Naive thymus-derived CD4-positive, alpha-beta T cell (primary cell): Measurements from ENCODE around the gene PTPRN2. TPM values are rescaled to one million over a fixed set of nuclear protein-coding genes. Genes with fewer than 3 reads are reported as not detected.
A peak's percentile ranks its signal among the peaks of the same experiment; 100 is the strongest.
"Not testable (repeated sequence)": the region's sequence is repeated elsewhere in the genome, so short reads cannot be mapped to it uniquely, and the experiment has no call there.

Experiments used
- ATAC-seq: fragments of 150-1000 bp; cut with Tn5 transposase; 2 replicates; pipeline ENCODE4 v1.10.0; 2021; ENCODE audit warnings: mild to moderate bottlenecking, moderate library complexity
- CTCF ChIA-PET: fragments of 350-600 bp; sonication (Branson Sonifier 250); formaldehyde crosslinking; loops from one replicate; lab custom pipeline; 2021; ENCODE audit warnings: antibody characterized with exemption; lab: Charles Lee
- POLR2A ChIA-PET: fragments of 350-600 bp; sonication (Branson Sonifier 250); formaldehyde crosslinking; loops from one replicate; lab custom pipeline; 2021; ENCODE audit warnings: antibody characterized with exemption, inconsistent platforms; lab: Charles Lee
- DNase-seq, 9 donors: peaks; one replicate each; pipeline versions ENCODE4 v3.0.0 to v3.0.0-alpha.2; 2020 to 2022; ENCODE audit warnings: mixed read lengths in 1 of 9
- H3K27ac ChIP-seq: one replicate; pipeline ENCODE4 v1.7.0; 2013; ENCODE audit warnings: mild to moderate bottlenecking, low read depth, low read length, moderate library complexity
- H3K27me3 ChIP-seq, 2 donors: one replicate each; pipeline ENCODE4 v1.7.0; 2013; ENCODE audit warnings: low read length in 2 of 2, mild to moderate bottlenecking in 2 of 2, moderate library complexity in 2 of 2; ENCODE audit not compliant: control insufficient read depth in 2 of 2, insufficient read depth in 2 of 2
- H3K36me3 ChIP-seq, 3 experiments: 1 replicate in 2 of 3; 2 replicates in 1 of 3; pipeline ENCODE4 v1.7.0; 2013; ENCODE audit warnings: low read length in 3 of 3, mild to moderate bottlenecking in 3 of 3, moderate library complexity in 1 of 3; ENCODE audit not compliant: insufficient read depth in 3 of 3, control insufficient read depth in 2 of 3
- H3K4me1 ChIP-seq, 2 donors: one replicate each; pipeline ENCODE4 v1.7.0; 2013; ENCODE audit warnings: low read length in 2 of 2, mild to moderate bottlenecking in 2 of 2, moderate library complexity in 1 of 2; ENCODE audit not compliant: control insufficient read depth in 2 of 2, insufficient read depth in 2 of 2
- H3K4me3 ChIP-seq: 2 replicates; pipeline ENCODE4 v1.7.0; 2013; ENCODE audit warnings: mild to moderate bottlenecking, low read length
- H3K9me3 ChIP-seq, 3 experiments: 1 replicate in 2 of 3; 2 replicates in 1 of 3; pipeline ENCODE4 v1.7.0; 2013; ENCODE audit warnings: low read length in 3 of 3; ENCODE audit not compliant: control insufficient read depth in 2 of 3
- H3K27ac Mint-ChIP-seq, 9 donors: one replicate each; pipeline ENCODE4 v1.8.0; 2020 to 2022; ENCODE audit warnings: mixed read lengths in 9 of 9, mild to moderate bottlenecking in 8 of 9, moderate library complexity in 5 of 9, inconsistent platforms in 2 of 9
- H3K27me3 Mint-ChIP-seq, 5 donors: one replicate each; pipeline ENCODE4 v1.8.0; 2021 to 2022; ENCODE audit warnings: mixed read lengths in 5 of 5, mild to moderate bottlenecking in 1 of 5
- H3K36me3 Mint-ChIP-seq, 5 donors: one replicate each; pipeline ENCODE4 v1.8.0; 2020 to 2022; ENCODE audit warnings: mixed read lengths in 5 of 5, mild to moderate bottlenecking in 3 of 5, inconsistent platforms in 1 of 5
- H3K4me1 Mint-ChIP-seq, 7 donors: one replicate each; pipeline ENCODE4 v1.8.0; 2020 to 2022; ENCODE audit warnings: mixed read lengths in 7 of 7, mild to moderate bottlenecking in 3 of 7, inconsistent platforms in 1 of 7
- H3K4me3 Mint-ChIP-seq, 10 donors: one replicate each; pipeline ENCODE4 v1.8.0; 2020 to 2022; ENCODE audit warnings: mild to moderate bottlenecking in 10 of 10, mixed read lengths in 10 of 10, moderate library complexity in 6 of 10, inconsistent platforms in 2 of 10
- H3K9me3 Mint-ChIP-seq, 11 donors: one replicate each; pipeline ENCODE4 v1.8.0; 2020 to 2022; ENCODE audit warnings: mixed read lengths in 11 of 11, mild to moderate bottlenecking in 4 of 11, inconsistent platforms in 1 of 11, moderate library complexity in 1 of 11
- intact Hi-C, 2 donors: fragments of 100-400 bp; cut with micrococcal nuclease; formaldehyde crosslinking; loops; one replicate each; pipeline ENCODE4 v1.15.1; 2023
- polyA plus RNA-seq, 2 donors: library from polyadenylated mRNA; unstranded; fragments of 300-500 nt; fragmentation: Illumina TruSeq; gene quantifications; one replicate each; pipeline ENCODE4 v1.2.3, GENCODE V29; 2021
- total RNA-seq, 6 experiments: library from RNA in 5 of 6; stranded (reverse) in 5 of 6; gene quantifications; 1 replicate in 5 of 6; 2 replicates in 1 of 6; pipeline ENCODE4 v1.2.3 and lab custom pipeline; 2021 to 2026

The PTPRN2 gene
- total and polyA plus RNA-seq, 7 experiments from 2014 or later, result 0.58 to 2.3 (median 1.4) TPM

- Mint-ChIP-seq H3K4me1 (peaks cover 6 to 36% (median 27%) of the 10 kb centered on the region in 7 donors), H3K27me3 (peaks cover 0 to 36% (median 15%) of the 10 kb centered on the region in 5 donors), H3K9me3 (no peaks in the 10 kb centered on the region), H3K36me3 (no peaks in the 10 kb centered on the region), H3K27ac (peak overlapping the region in 6 of 9 donors; percentile 22 to 76 (median 37)), H3K4me3 (peak overlapping the region in 9 of 10 donors; percentile 35 to 79 (median 60))
- intact Hi-C loops, result loop anchor here in 1 of 2 donors (5.0 kb wide), 2 partner anchors 42 to 57 kb away; no protein-coding TSS in a partner anchor
- no peak overlapping the region for H3K4me3 ChIP-seq
- H3K4me1 ChIP-seq, result peaks cover 0 to 27% of the 10 kb centered on the region in 2 donors
- H3K27ac ChIP-seq, result no peak overlapping the region
- H3K27me3 ChIP-seq, result no peaks in the 10 kb centered on the region
- CTCF ChIA-PET, result no interaction called here
- H3K9me3 ChIP-seq, result no peaks in the 10 kb centered on the region
- DNase-seq (no peak), ATAC-seq (no peak)
- POLR2A ChIA-PET, result interaction anchor here (0.6 to 1.4 kb wide), 3 partner anchors 10 to 190 kb away, joined by 3 to 4 read pairs (median 3); no protein-coding TSS in a partner anchor
- no peaks in the 10 kb centered on the region for H3K36me3 ChIP-seq
These were observed 918.5 kb downstream of the PTPRN2 start for GRCh38 chr7:157668884-157669767.

GRCh38 chr7:157668221-157668883 lies 919.3 kb downstream of the PTPRN2 start:
- ChIA-PET POLR2A (interaction anchor here (1.4 kb wide), 2 partner anchors 10 to 42 kb away, joined by 3 to 4 read pairs; no protein-coding TSS in a partner anchor), CTCF (interaction anchor here (0.8 kb wide), 1 partner anchor 54 kb away, joined by 3 read pairs; no protein-coding TSS in a partner anchor)
- H3K4me1 Mint-ChIP-seq, result peaks cover 6 to 36% (median 27%) of the 10 kb centered on the region in 7 donors
- H3K4me3 Mint-ChIP-seq, result peak overlapping the region in 9 of 10 donors; percentile 35 to 79 (median 60)
- peaks cover 0 to 36% (median 10%) of the 10 kb centered on the region in 5 donors for H3K27me3 Mint-ChIP-seq
- Histone ChIP-seq H3K36me3 (no peaks in the 10 kb centered on the region), H3K4me1 (peaks cover 0 to 27% of the 10 kb centered on the region in 2 donors), H3K27me3 (no peaks in the 10 kb centered on the region), H3K9me3 (no peaks in the 10 kb centered on the region), H3K27ac (no peak overlapping the region), H3K4me3 (no peak overlapping the region)
- H3K36me3 Mint-ChIP-seq, result no peaks in the 10 kb centered on the region
- no peaks in the 10 kb centered on the region for H3K9me3 Mint-ChIP-seq
- intact Hi-C loops, result loop anchor here in 1 of 2 donors (5.0 kb wide), 2 partner anchors 41 to 56 kb away; no protein-coding TSS in a partner anchor
- ATAC-seq (no peak), DNase-seq (peak in 1 of 9 donors; percentile 31)
- H3K27ac Mint-ChIP-seq, result peak overlapping the region in 7 of 9 donors; percentile 22 to 76 (median 46)

- ATAC-seq, result no peak
- Mint-ChIP-seq H3K27ac (peak overlapping the region in 2 of 9 donors; percentile 33 to 76), H3K27me3 (peaks cover 0 to 36% (median 10%) of the 10 kb centered on the region in 5 donors), H3K36me3 (no peaks in the 10 kb centered on the region), H3K9me3 (no peaks in the 10 kb centered on the region), H3K4me3 (peak overlapping the region in 2 of 10 donors; percentile 60 to 79), H3K4me1 (peaks cover 6 to 36% (median 27%) of the 10 kb centered on the region in 7 donors)
- DNase-seq, result no peak
- H3K27ac ChIP-seq, result no peak overlapping the region
- peaks cover 0 to 27% of the 10 kb centered on the region in 2 donors for H3K4me1 ChIP-seq
- no peaks in the 10 kb centered on the region for H3K36me3 ChIP-seq
- H3K27me3 ChIP-seq, result no peaks in the 10 kb centered on the region
- ChIA-PET CTCF (interaction anchor here (0.8 kb wide), 1 partner anchor 54 kb away, joined by 3 read pairs; no protein-coding TSS in a partner anchor), POLR2A (interaction anchor here (1.4 kb wide), 1 partner anchor 41 kb away, joined by 4 read pairs; no protein-coding TSS in a partner anchor)
- H3K4me3 ChIP-seq, result no peak overlapping the region
- H3K9me3 ChIP-seq, result no peaks in the 10 kb centered on the region
- intact Hi-C loops, result loop anchor here in 1 of 2 donors (5.0 kb wide), 2 partner anchors 40 to 55 kb away; no protein-coding TSS in a partner anchor
These were observed 919.9 kb downstream of the PTPRN2 start for GRCh38 chr7:157667731-157668130.

- no peak overlapping the region for H3K27ac ChIP-seq
- CTCF ChIA-PET, result no interaction called here
- no peaks in the 10 kb centered on the region for H3K36me3 ChIP-seq
- Mint-ChIP-seq H3K4me3 (no peak overlapping the region), H3K4me1 (peaks cover 6 to 36% (median 27%) of the 10 kb centered on the region in 7 donors), H3K9me3 (no peaks in the 10 kb centered on the region), H3K27ac (no peak overlapping the region), H3K36me3 (no peaks in the 10 kb centered on the region), H3K27me3 (peaks cover 0 to 33% (median 10%) of the 10 kb centered on the region in 5 donors)
- POLR2A ChIA-PET, result interaction anchor here (1.4 kb wide), 1 partner anchor 41 kb away, joined by 4 read pairs; no protein-coding TSS in a partner anchor
- H3K4me3 ChIP-seq, result no peak overlapping the region
- ATAC-seq (no peak), DNase-seq (no peak)
- intact Hi-C loops, result loop anchor here in 1 of 2 donors (5.0 kb wide), 2 partner anchors 40 to 55 kb away; no protein-coding TSS in a partner anchor
- peaks cover 0 to 27% of the 10 kb centered on the region in 2 donors for H3K4me1 ChIP-seq
- no peaks in the 10 kb centered on the region for H3K27me3 ChIP-seq
- H3K9me3 ChIP-seq, result no peaks in the 10 kb centered on the region
These were observed 920.4 kb downstream of the PTPRN2 start for GRCh38 chr7:157667261-157667660.

- H3K27ac Mint-ChIP-seq, result no peak overlapping the region
- DNase-seq, result no peak
- H3K27me3 ChIP-seq, result no peaks in the 10 kb centered on the region
- peaks cover 6 to 36% (median 27%) of the 10 kb centered on the region in 7 donors for H3K4me1 Mint-ChIP-seq
- ChIA-PET CTCF (no interaction called here), POLR2A (no interaction called here)
- H3K4me1 ChIP-seq, result peaks cover 0 to 27% of the 10 kb centered on the region in 2 donors
- H3K4me3 ChIP-seq, result no peak overlapping the region
- no peaks in the 10 kb centered on the region for H3K9me3 ChIP-seq
- no peaks in the 10 kb centered on the region for H3K36me3 Mint-ChIP-seq
- no peak for ATAC-seq
- no peak overlapping the region for H3K4me3 Mint-ChIP-seq
- H3K36me3 ChIP-seq, result no peaks in the 10 kb centered on the region
- no peak overlapping the region for H3K27ac ChIP-seq
- intact Hi-C loops, result loop anchor here in 1 of 2 donors (5.0 kb wide), 2 partner anchors 39 to 54 kb away; no protein-coding TSS in a partner anchor
- peaks cover 0 to 33% (median 10%) of the 10 kb centered on the region in 5 donors for H3K27me3 Mint-ChIP-seq
- H3K9me3 Mint-ChIP-seq, result no peaks in the 10 kb centered on the region
These were observed 921.0 kb downstream of the PTPRN2 start for GRCh38 chr7:157666530-157667040.

- DNase-seq, H3K4me3 ChIP-seq, H3K36me3 ChIP-seq, H3K9me3 ChIP-seq, ATAC-seq, H3K27me3 ChIP-seq, POLR2A ChIA-PET, H3K27ac ChIP-seq, H3K27ac Mint-ChIP-seq, CTCF ChIA-PET, H3K36me3 Mint-ChIP-seq, H3K9me3 Mint-ChIP-seq: not testable (repeated sequence)
- peaks cover 0 to 27% of the 10 kb centered on the region in 2 donors for H3K4me1 ChIP-seq
- peaks cover 6 to 34% (median 27%) of the 10 kb centered on the region in 7 donors for H3K4me1 Mint-ChIP-seq
- H3K4me3 Mint-ChIP-seq, result peak overlapping the region in 1 of 10 donors; percentile 18
- H3K27me3 Mint-ChIP-seq, result peaks cover 0 to 28% (median 7%) of the 10 kb centered on the region in 5 donors
- intact Hi-C loops, result loop anchor here in 1 of 2 donors (5.0 kb wide), 2 partner anchors 38 to 53 kb away; no protein-coding TSS in a partner anchor
These were observed 922.0 kb downstream of the PTPRN2 start for GRCh38 chr7:157665634-157665988.
